ENCODE data around the gene KLF7.

- TF ChIP-seq CTCF (IDR thresholded peaks at IDR 0.05; ENCODE audit: insufficient read depth, low read length, poor library complexity, severe bottlenecking): no peak
- TF ChIP-seq EZH2phosphoT487 (conservative IDR thresholded peaks at IDR 0.05; ENCODE audit: low read length): no peak
Observed at GRCh38 chr2:207138627-207139297, 27.0 kb downstream of the KLF7 start.
